Endometrial microvascular endothelial cells (primary cell): ENCODE results near the gene PRF1. TPM values are rescaled to one million over a fixed set of nuclear protein-coding genes. Genes with fewer than 3 reads are reported as not detected.
"Not testable (repeated sequence)": the region's sequence is repeated elsewhere in the genome, so short reads cannot be mapped to it uniquely, and the experiment has no call there.

Source experiments
- in situ Hi-C: cut with HindIII; loops from 2 replicates; pipeline ENCODE4 v1.10.0; 2017; ENCODE audit warnings: low sequenced_read_pairs, low pct_unique_long_range_greater_than_20kb; ENCODE audit errors: inconsistent ontology term
- total RNA-seq: library from RNA; depleted of rRNA; stranded (reverse); fragments of >200 nt; gene quantifications from one replicate; pipeline ENCODE4 v1.2.3, GENCODE V29; 2015; ENCODE audit errors: inconsistent ontology term

PRF1 gene
- total RNA-seq: not detected

DNA sequence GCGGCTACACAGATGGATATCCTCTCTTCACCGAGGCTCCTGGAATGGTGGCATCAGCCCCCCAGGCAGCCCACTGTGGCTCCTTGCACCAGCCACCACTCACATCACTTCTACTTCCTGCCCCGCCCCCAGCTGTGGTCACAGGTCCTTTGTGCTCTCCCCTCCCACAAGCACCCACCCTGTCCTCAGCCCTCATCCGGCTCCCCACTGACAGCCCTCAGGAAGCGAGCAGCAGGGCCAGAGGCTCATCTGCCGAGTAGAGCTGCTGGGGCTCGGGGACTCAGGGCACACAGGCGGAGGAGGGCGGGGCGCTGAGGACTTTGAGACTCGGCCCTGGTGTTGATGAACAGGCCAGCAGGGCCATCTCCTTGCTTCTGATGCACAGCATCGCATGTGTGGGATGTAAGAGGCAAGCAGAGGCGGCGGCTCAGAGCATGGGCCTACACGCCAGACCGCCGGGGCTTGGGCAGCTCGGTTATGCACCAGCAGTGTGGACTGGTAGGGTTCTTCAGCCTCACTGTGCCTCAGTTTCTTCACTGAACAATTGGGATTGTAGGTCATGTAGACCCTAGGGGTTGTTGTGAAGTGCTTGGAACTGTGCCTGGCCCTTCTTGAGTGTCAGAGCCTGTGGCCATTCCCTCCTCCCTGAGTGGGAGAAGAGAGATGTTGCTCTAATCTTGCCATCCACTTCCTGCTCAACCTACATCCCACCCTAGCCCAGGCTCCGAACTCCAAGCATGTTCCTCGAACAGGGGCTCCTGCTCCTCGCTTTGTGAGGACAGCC is at the start of gene PRF1:
Gene PRF1 (minus strand): TSS at position 77 of the 784 bp plus-strand sequence. CDS start 1,839 bp downstream, outside the sequence.
- in situ Hi-C loops: no loop called here

DNA sequence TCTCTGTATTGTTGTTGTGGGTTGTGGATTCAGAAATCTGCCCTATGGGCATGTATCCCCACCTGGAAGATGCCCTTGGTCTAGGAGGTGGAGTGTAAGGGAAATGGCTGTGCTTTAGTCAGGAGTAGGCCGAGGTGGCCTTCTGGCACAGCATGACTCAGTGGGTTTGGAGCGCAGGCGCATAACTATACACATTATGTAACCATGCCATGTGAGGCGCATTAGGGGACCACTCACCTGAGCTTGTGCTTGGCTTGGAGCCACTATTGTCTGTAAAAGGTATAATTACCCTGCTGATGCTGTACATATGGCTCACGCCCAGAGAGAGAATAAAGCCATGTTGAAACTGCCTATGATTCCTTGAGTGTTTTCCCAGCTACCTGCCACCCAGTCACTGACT is 49.1 kb upstream of the PRF1 start:
- in situ Hi-C loops: no loop called here

DNA sequence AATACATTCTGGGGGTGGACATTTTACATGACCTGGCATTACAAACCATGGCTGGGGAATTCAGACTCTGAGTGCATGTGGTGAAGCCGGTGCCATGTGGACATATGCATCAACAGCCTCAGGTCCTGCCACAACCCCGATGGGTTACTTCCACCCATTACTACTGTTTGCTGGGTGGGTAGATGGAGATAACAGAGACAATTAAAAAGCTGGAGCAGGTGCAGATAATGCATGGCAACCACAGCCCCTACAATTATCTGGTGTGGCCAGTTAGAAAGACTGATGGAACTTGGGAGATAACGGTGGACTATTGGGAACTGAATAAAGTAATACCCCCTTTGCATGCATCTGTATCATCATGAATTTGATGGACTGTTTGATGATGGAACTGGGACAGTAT is 48.2 kb upstream of the PRF1 start:
- in situ Hi-C loops: no loop called here

DNA sequence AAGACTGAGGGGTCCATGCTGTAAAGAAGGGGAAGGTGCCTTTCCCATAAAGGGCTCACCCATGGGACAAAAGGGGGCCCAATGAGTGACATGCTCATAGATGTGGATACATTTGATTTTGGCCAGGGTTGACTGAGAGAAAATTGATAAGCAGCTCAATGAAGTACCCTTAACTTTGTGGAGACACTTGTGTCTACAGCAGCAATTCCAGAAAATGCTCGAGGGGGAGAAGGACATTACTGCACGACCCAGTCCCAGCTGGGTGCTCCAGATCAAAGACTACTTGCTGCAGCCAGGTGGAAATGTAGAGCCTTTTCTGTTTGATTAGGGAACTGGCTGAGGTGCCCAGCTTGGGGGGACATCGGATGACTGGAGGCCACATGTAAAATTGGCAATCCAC is 47.6 kb upstream of the PRF1 start:
- in situ Hi-C loops: no loop called here

DNA sequence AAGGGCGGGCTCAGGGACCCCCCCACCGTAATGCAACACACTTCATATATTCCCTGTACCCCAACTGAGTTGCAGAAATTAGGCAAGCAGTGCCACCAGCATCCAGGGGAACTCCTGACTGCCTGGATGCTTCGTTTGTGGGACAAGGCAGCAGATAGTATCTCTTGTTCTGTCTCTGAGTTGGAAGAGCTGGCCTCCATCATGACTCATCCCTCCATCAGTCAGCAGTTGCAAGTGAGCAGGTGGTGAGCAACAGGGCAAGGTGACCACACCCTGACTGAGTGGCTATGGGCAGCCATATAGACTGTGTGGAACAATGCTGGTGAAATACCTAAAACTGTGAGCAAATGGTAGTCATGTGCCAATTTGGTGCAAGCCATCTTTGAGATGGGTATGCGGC is 47.0 kb upstream of the PRF1 start:
- in situ Hi-C loops: no loop called here

DNA sequence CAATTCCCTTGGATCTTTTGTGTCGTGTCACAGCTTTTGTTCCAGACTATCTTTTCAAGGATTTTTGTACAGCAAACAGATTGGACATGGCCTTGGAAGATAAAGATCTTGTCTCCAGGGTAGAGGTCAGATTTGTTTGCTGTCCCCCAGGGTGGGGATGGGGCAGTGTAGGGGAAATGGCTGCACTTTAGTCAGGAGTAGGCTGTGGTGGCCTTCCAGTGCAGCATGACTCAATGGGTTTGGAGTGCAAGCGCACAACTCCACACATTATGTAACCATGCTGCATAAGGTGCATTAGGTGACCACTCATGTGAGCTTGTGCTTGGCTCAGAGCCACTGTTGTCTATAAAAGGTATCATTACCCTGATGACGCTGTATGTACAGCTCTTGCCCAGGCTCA is 45.9 kb upstream of the PRF1 start:
- in situ Hi-C loops: no loop called here

DNA sequence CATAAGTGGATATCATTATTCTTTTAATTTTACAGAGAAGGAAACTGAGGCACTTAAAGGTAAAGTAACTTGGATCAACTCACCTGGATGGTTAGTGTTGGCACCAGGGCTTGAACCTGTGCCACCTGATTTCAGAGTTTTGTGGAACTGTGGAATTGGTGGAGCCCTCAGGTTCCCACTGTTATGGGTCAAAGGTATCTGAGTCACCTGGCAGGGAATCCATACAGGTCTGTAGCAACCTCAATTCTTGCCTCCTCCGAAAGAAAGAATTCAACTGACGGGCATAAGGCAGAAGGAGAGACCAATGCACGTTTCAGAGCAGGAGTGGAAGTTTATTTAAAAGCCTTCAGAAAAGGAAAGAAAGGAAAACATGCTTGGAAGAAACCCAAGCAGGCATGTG is 44.5 kb upstream of the PRF1 start:
- in situ Hi-C loops: no loop called here

DNA sequence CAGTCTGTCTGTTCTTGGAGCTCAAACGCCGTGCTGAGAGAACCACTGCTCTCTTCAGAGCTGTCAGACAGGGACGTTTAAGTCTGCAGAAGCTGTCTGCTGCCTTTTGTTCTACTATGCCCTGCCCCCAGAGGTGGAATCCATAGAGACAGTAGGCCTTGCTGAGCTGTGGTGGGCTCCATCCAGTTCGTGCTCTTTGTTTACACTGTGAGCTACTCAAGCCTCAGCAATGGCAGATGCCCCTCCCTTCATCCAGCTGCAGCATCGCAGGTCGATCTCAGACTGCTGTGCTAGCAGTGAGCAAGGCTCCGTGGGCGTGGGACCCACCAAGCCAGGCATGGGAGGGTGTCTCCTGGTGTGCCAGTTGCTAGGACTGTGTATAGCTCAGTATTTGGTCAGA is 42.4 kb upstream of the PRF1 start:
- in situ Hi-C loops: not testable (repeated sequence)

DNA sequence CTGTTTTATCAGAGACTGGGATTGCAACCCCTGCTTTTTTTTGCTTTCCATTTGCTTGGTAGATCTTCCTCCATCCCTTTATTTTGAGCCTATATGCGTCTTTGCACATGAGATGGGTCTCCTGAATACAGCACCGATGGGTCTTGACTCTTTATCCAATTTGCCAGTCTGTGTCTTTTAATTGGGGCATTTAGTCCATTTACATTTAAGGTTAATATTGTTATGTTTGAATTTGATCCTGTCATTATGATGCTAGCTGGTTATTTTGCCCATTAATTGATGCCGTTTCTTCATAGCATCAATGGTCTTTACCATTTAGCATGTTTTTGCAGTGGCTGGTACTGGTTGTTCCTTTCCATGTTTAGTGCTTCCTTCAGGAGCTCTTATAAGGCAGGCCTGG is 40.7 kb upstream of the PRF1 start:
- in situ Hi-C loops: not testable (repeated sequence)

DNA sequence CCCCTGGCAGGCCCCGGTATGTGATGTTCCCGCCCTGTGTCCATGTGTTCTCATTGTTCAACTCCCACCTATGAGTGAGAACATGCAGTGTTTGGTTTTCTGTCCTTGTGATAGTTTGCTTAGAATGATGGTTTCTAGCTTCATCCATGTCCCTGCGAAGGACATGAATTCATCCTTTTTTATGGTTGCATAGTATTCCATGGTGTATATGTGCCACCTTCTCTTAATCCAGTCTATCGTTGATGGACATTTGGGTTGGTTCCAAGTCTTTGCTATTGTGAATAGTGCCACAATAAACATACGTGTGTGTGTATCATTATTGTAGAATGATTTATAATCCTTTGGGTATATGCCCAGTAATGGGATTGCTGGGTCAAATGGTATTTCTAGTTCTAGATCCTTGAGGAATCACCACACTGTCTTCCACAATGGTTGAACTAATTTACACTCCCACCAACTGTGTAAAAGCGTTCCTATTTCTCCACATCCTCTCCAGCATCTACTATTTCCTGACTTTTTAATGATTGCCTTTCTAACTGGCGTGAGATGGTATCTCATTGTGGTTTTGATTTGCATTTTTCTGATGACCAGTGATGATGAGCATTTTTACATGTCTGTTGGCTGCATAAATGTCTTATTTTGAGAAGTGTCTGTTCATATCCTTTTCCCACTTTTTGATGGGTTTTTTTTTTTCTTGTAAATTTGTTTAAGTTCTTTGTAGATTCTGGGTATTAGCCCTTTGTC is 37.3 kb upstream of the PRF1 start:
- in situ Hi-C loops: not testable (repeated sequence)

DNA sequence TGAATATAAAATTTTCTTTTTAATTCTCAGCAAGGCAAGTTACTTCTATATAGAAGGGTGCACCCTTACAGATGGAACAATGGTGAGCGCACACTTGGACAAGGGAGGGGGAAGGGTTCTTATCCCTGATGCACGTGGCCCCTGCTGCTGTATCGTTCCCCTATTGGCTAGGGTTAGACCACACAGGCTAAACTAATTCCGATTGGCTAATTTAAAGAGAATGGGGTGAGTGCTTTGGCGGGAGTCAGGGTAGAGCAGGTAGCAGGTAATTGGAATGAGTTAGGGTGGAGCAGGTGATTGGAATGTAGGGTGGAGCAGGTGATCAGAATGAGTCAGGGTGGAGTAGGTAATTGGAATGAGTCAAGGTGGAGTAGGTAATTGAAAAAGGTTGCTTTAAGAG is 32.0 kb upstream of the PRF1 start:
- in situ Hi-C loops: not testable (repeated sequence)

DNA sequence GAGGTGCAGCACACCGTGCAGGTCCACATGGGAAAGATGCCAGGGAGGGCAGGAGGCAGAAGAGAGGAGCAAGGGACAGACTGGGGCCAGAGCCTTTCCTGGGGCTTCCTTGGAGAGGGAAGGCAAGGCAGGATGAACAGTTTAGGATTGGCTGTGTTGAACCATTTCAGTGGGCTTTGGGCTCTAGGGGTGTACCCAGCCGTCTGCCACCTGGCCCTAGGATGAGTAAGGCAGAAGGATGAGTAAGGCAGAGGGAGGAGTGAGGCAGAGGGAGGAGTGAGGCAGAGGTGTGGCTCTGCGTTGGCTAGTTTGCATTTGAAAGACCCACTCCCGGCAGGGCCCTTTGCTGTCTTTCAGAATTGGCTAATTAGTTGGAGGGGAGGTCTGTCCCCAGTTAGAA is 31.5 kb upstream of the PRF1 start:
- in situ Hi-C loops: no loop called here

DNA sequence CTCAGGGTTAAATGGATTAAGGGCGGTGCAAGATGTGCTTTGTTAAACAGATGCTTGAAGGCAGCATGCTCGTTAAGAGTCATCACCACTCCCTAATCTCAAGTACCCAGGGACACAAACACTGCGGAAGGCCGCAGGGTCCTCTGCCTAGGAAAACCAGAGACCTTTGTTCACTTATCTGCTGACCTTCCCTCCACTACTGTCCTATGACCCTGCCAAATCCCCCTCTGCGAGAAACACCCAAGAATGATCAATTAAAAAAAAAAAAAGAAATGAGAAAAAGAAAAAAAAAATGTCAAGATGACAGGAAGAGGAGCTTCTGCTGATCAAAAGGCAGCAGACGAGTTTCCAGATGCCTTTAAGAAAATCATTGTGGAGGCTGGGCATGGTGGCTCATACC is 29.2 kb upstream of the PRF1 start:
- in situ Hi-C loops: not testable (repeated sequence)

DNA sequence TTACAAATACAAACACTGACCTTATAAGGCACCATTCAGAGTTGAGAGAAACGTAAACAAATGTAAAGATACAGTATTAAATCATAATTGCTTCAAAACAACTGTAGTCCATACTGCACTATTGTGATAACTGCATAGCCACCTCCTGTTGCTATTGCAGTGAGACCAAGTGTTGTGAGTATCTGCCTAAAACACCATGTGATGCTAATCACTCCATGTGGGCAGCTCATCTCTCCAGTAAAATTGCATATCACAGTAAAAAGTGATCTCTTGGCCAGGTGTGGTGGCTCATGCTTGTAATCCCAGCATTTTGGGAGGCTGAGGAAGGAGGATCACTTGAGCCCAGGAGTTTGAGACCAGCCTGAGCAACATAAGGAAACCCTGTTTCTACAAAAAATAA is 26.8 kb upstream of the PRF1 start:
- in situ Hi-C loops: no loop called here

DNA sequence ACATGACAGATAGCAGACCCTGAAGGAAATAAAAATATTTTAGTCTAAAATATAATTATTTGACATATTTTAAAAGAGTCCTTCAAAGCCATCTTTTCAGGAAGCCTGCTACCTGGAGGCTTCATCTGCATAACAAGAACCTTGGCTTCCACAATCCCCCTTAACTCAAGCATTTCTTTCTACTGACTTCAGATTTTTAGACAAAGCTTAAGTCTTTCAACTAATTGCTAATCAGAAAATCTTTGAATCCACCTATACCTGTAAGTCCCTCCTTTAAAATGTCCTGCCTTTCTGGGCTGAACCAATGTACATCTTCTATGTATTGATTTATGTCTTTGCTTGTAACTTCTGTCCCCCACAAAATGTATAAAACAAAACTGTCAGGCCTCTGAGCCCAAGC is 23.5 kb upstream of the PRF1 start:
- in situ Hi-C loops: no loop called here

DNA sequence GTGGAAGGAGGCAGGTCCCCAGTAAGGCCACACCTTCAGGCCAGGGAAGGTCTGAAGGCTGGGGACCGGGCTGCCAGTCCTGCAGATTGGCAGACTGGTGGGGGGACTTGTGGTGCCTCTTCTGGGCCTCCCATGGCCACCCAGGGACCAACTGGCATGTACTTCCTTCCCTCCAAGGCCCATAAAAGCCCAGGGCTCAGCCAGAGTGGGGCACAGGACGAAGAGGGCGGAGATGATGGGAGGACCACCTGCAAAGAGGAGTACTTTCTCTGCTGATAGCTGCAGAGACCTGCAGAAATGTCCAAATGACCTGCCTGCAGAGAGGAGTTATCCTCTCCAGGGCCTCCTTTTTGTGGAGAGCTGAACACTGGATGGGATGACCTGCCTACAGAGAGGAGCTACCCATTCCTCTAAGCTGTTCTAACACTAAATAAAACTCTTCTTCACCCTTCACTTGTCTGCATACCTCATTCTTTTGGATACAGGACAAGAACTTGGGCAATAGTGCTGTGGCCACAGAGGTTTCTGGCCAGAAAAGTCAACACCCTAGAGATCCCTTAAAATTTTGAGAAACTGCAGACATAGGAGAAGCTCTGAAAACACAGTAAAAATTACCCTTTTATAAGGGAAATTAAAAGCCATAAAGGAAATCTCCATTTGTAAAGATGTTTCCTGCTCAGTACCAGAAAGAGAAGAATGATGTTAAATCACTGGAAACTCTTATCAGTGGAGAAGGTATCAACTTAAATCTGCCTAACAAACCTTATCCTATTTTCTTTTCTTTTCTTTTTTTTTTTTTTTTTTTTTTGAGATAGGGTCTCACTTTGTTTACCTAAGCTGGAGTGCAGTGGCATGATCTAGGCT is 20.7 kb upstream of the PRF1 start:
- in situ Hi-C loops: no loop called here

DNA sequence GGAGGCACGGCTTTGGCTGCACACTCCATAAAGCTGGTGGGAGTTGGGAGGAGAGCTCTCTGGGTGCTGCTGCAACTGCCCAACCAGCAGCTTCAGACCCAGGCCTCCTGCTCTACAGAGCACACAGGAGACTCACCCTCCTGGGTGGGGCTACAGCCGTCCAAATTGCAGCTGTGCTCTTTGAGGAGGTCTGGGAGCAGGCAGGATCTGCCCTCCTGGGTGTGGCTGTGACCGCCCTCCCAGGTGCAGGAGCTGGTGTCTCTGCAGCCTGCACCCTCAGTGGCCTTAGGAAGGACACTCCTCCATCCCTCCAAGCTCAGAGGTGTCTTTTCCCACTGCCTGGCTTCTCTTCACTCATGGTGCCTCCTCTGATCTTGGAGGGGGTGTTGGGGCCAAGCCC is 20.0 kb upstream of the PRF1 start:
- in situ Hi-C loops: no loop called here

DNA sequence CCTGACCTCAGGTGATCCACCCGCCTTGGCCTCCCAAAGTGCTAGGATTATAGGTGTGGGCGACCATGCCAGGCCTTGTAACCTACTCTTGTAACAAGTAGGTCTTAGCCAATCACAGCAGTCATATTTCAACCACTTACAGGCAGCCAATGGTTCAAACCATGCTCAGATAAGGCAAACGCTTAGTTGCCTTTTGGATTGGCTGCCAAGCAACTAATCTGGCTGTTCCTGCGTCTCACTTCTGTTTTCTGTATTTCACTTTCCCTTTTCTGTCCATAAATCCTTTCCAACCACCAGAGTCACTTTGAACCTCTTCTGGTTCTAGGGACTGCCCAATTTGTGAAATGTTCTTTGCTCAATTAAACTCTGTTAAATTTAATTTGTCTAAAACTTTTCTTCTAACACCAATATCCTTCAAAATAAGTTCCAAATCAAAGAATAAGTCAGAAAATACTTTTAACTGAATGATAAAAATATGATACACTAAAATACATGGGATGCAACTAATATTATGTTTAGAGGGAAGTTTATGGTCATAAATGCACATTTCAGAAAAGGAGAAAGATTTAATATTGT is 19.1 kb upstream of the PRF1 start:
- in situ Hi-C loops: no loop called here

DNA sequence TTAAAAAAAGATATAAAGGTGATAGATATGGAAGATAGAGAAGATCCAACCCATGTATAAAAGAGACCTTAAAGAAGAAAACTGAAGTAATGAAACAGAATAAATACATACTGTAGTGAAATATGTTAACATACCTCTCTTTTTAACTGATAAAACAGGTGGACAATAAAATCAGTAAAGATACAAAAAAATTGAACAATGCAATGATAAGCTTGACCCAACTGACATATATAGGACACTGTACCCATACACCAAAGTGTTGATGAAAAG is 17.4 kb upstream of the PRF1 start:
- in situ Hi-C loops: no loop called here
